ENCODE measurements around the gene PTPRN2. TPM values are rescaled to one million over a fixed set of nuclear protein-coding genes. Genes with fewer than 3 reads are reported as not detected.
"Not testable (repeated sequence)": the region's sequence is repeated elsewhere in the genome, so short reads cannot be mapped to it uniquely, and the experiment has no call there.

PTPRN2 gene
- total and polyA plus RNA-seq, 4 experiments from 2014 or later: 1.7 to 2.6 (median 1.9) TPM

- no peak for DNase-seq
- POLR2A ChIA-PET (ENCODE audit: partially characterized antibody): no interaction called here
- Mint-ChIP-seq H3K4me3 (no peak overlapping the region), H3K4me1 (no peaks in the 10 kb centered on the region), H3K27ac (no peak overlapping the region), H3K27me3 (no peaks in the 10 kb centered on the region), H3K9me3 (peaks cover 0 to 6% (median 1%) of the 10 kb centered on the region in 8 donors), H3K36me3 (no peaks in the 10 kb centered on the region)
- CTCF ChIA-PET (ENCODE audit: partially characterized antibody): no interaction called here
- intact Hi-C loops (cut with micrococcal nuclease): no loop called here
- Histone ChIP-seq H3K36me3 (ENCODE audit: insufficient read depth, low read length) (no peaks in the 10 kb centered on the region), H3K27me3 (ENCODE audit: insufficient read depth, low read length) (no peaks in the 10 kb centered on the region), H3K27ac (ENCODE audit: low read depth, low read length) (no peak overlapping the region), H3K4me1 (ENCODE audit: insufficient read depth, low read length) (no peaks in the 10 kb centered on the region), H3K9me3 (ENCODE audit: control insufficient read depth in 1 of 2, low read length in 2 of 2) (no peaks in the 10 kb centered on the region), H3K4me3 (ENCODE audit: low read length in 2 of 2) (no peak overlapping the region)
Observed at GRCh38 chr7:158421361-158421760, 166.3 kb downstream of the PTPRN2 start.

GRCh38 chr7:158420591-158421340 lies 166.9 kb downstream of the PTPRN2 start:
- Mint-ChIP-seq H3K27me3 (no peaks in the 10 kb centered on the region), H3K4me1 (no peaks in the 10 kb centered on the region), H3K4me3 (no peak overlapping the region), H3K36me3 (no peaks in the 10 kb centered on the region), H3K9me3 (peaks cover 0 to 6% (median 2%) of the 10 kb centered on the region in 8 donors), H3K27ac (no peak overlapping the region)
- intact Hi-C loops (cut with micrococcal nuclease): no loop called here
- CTCF ChIA-PET (ENCODE audit: partially characterized antibody): no interaction called here
- H3K36me3 ChIP-seq (ENCODE audit: insufficient read depth, low read length): no peaks in the 10 kb centered on the region
- DNase-seq: no peak
- H3K9me3 ChIP-seq (ENCODE audit: control insufficient read depth in 1 of 2, low read length in 2 of 2): no peaks in the 10 kb centered on the region
- H3K27me3 ChIP-seq (ENCODE audit: insufficient read depth, low read length): no peaks in the 10 kb centered on the region
- H3K27ac ChIP-seq (ENCODE audit: low read depth, low read length): no peak overlapping the region
- no peaks in the 10 kb centered on the region for H3K4me1 ChIP-seq (ENCODE audit: insufficient read depth, low read length)
- H3K4me3 ChIP-seq (ENCODE audit: low read length in 2 of 2): no peak overlapping the region
- POLR2A ChIA-PET (ENCODE audit: partially characterized antibody): no interaction called here

- H3K27ac ChIP-seq (ENCODE audit: low read depth, low read length): no peak overlapping the region
- H3K4me1 ChIP-seq (ENCODE audit: insufficient read depth, low read length): no peaks in the 10 kb centered on the region
- no peaks in the 10 kb centered on the region for H3K4me1 Mint-ChIP-seq
- CTCF ChIA-PET (ENCODE audit: partially characterized antibody): no interaction called here
- POLR2A ChIA-PET (ENCODE audit: partially characterized antibody): no interaction called here
- no peak overlapping the region for H3K4me3 ChIP-seq (ENCODE audit: low read length in 2 of 2)
- H3K36me3 Mint-ChIP-seq: no peaks in the 10 kb centered on the region
- intact Hi-C loops (cut with micrococcal nuclease): no loop called here
- H3K9me3 ChIP-seq (ENCODE audit: control insufficient read depth in 1 of 2, low read length in 2 of 2): no peaks in the 10 kb centered on the region
- no peak overlapping the region for H3K27ac Mint-ChIP-seq
- no peak overlapping the region for H3K4me3 Mint-ChIP-seq
- H3K27me3 ChIP-seq (ENCODE audit: insufficient read depth, low read length): no peaks in the 10 kb centered on the region
- no peak for DNase-seq
- no peaks in the 10 kb centered on the region for H3K36me3 ChIP-seq (ENCODE audit: insufficient read depth, low read length)
- peaks cover 0 to 6% (median 2%) of the 10 kb centered on the region in 8 donors for H3K9me3 Mint-ChIP-seq
- H3K27me3 Mint-ChIP-seq: no peaks in the 10 kb centered on the region
Observed at GRCh38 chr7:158419238-158419785, 168.3 kb downstream of the PTPRN2 start.

GRCh38 chr7:158418395-158418794 lies 169.2 kb downstream of the PTPRN2 start:
- not testable (repeated sequence) for H3K36me3 Mint-ChIP-seq

GRCh38 chr7:158416283-158416933 lies 171.2 kb downstream of the PTPRN2 start:
- POLR2A ChIA-PET (ENCODE audit: partially characterized antibody): no interaction called here
- no peak for DNase-seq

More at GRCh38 chr7:158418395-158418794, 169.2 kb downstream of the PTPRN2 start:
- POLR2A ChIA-PET (ENCODE audit: partially characterized antibody); intact Hi-C loops (cut with micrococcal nuclease); DNase-seq; H3K27me3 Mint-ChIP-seq; H3K9me3 ChIP-seq (ENCODE audit: control insufficient read depth in 1 of 2, low read length in 2 of 2); H3K4me3 ChIP-seq (ENCODE audit: low read length in 2 of 2); H3K4me1 Mint-ChIP-seq; H3K9me3 Mint-ChIP-seq; H3K4me3 Mint-ChIP-seq; H3K27me3 ChIP-seq (ENCODE audit: insufficient read depth, low read length); H3K4me1 ChIP-seq (ENCODE audit: insufficient read depth, low read length); H3K27ac ChIP-seq (ENCODE audit: low read depth, low read length); H3K27ac Mint-ChIP-seq; H3K36me3 ChIP-seq (ENCODE audit: insufficient read depth, low read length): not testable (repeated sequence)
- CTCF ChIA-PET (ENCODE audit: partially characterized antibody): interaction anchor here (1.4 kb wide), 1 partner anchor 559 kb away, joined by 5 read pairs; no protein-coding TSS in a partner anchor

GRCh38 chr7:158415316-158415715 lies 172.3 kb downstream of the PTPRN2 start:
- Mint-ChIP-seq H3K4me3 (no peak overlapping the region), H3K36me3 (no peaks in the 10 kb centered on the region), H3K9me3 (peaks cover 0 to 6% (median 4%) of the 10 kb centered on the region in 8 donors), H3K27ac (no peak overlapping the region), H3K4me1 (no peaks in the 10 kb centered on the region), H3K27me3 (no peaks in the 10 kb centered on the region)
- no peaks in the 10 kb centered on the region for H3K4me1 ChIP-seq (ENCODE audit: insufficient read depth, low read length)
- no peaks in the 10 kb centered on the region for H3K36me3 ChIP-seq (ENCODE audit: insufficient read depth, low read length)
- CTCF ChIA-PET (ENCODE audit: partially characterized antibody): no interaction called here
- DNase-seq: no peak
- H3K4me3 ChIP-seq (ENCODE audit: low read length in 2 of 2): no peak overlapping the region
- POLR2A ChIA-PET (ENCODE audit: partially characterized antibody): no interaction called here
- no peaks in the 10 kb centered on the region for H3K27me3 ChIP-seq (ENCODE audit: insufficient read depth, low read length)
- intact Hi-C loops (cut with micrococcal nuclease): no loop called here
- H3K9me3 ChIP-seq (ENCODE audit: control insufficient read depth in 1 of 2, low read length in 2 of 2): no peaks in the 10 kb centered on the region
- no peak overlapping the region for H3K27ac ChIP-seq (ENCODE audit: low read depth, low read length)

More at GRCh38 chr7:158416283-158416933, 171.2 kb downstream of the PTPRN2 start:
- no peak overlapping the region for H3K4me3 ChIP-seq (ENCODE audit: low read length in 2 of 2)
- peaks cover 0 to 6% (median 2%) of the 10 kb centered on the region in 8 donors for H3K9me3 Mint-ChIP-seq
- H3K36me3 Mint-ChIP-seq: no peaks in the 10 kb centered on the region
- H3K4me3 Mint-ChIP-seq: no peak overlapping the region
- intact Hi-C loops (cut with micrococcal nuclease): no loop called here
- no peak overlapping the region for H3K27ac ChIP-seq (ENCODE audit: low read depth, low read length)
- CTCF ChIA-PET (ENCODE audit: partially characterized antibody): no interaction called here
- H3K27ac Mint-ChIP-seq: no peak overlapping the region
- no peaks in the 10 kb centered on the region for H3K9me3 ChIP-seq (ENCODE audit: control insufficient read depth in 1 of 2, low read length in 2 of 2)
- H3K4me1 ChIP-seq (ENCODE audit: insufficient read depth, low read length): no peaks in the 10 kb centered on the region
- no peaks in the 10 kb centered on the region for H3K27me3 Mint-ChIP-seq
- no peaks in the 10 kb centered on the region for H3K36me3 ChIP-seq (ENCODE audit: insufficient read depth, low read length)
- no peaks in the 10 kb centered on the region for H3K27me3 ChIP-seq (ENCODE audit: insufficient read depth, low read length)
- no peaks in the 10 kb centered on the region for H3K4me1 Mint-ChIP-seq

- intact Hi-C loops (cut with micrococcal nuclease): no loop called here
- POLR2A ChIA-PET (ENCODE audit: partially characterized antibody): no interaction called here
- no peak overlapping the region for H3K4me3 ChIP-seq (ENCODE audit: low read length in 2 of 2)
- Mint-ChIP-seq H3K9me3 (peaks cover 0 to 6% (median 4%) of the 10 kb centered on the region in 8 donors), H3K4me3 (no peak overlapping the region), H3K4me1 (no peaks in the 10 kb centered on the region), H3K36me3 (no peaks in the 10 kb centered on the region), H3K27ac (no peak overlapping the region), H3K27me3 (peaks cover 0 to 2% of the 10 kb centered on the region in 2 donors)
- CTCF ChIA-PET (ENCODE audit: partially characterized antibody): no interaction called here
- no peaks in the 10 kb centered on the region for H3K4me1 ChIP-seq (ENCODE audit: insufficient read depth, low read length)
- no peak overlapping the region for H3K27ac ChIP-seq (ENCODE audit: low read depth, low read length)
- DNase-seq: no peak
- no peaks in the 10 kb centered on the region for H3K36me3 ChIP-seq (ENCODE audit: insufficient read depth, low read length)
- no peaks in the 10 kb centered on the region for H3K9me3 ChIP-seq (ENCODE audit: control insufficient read depth in 1 of 2, low read length in 2 of 2)
- no peaks in the 10 kb centered on the region for H3K27me3 ChIP-seq (ENCODE audit: insufficient read depth, low read length)
Observed at GRCh38 chr7:158414486-158414961, 173.1 kb downstream of the PTPRN2 start.

Data from CD4-positive, alpha-beta memory T cell (primary cell).